Stromal cell of bone marrow (primary cell): Measurements from ENCODE around the gene MAPRE2.

Source experiments
- DNase-seq: peaks from one replicate; pipeline ENCODE4 v3.0.0-alpha.2; 2012; ENCODE audit warnings: low read depth

The MAPRE2 gene

GRCh38 chr18:35180455-35180854 is 139.2 kb downstream of the MAPRE2 start:
- DNase-seq, result no peak

- no peak for DNase-seq
Measured at GRCh38 chr18:35182151-35182550, 140.9 kb downstream of the MAPRE2 start.

GRCh38 chr18:35183886-35184285 is 142.7 kb downstream of the MAPRE2 start:
- no peak for DNase-seq

- DNase-seq, result no peak
Measured at GRCh38 chr18:35185771-35186170, 144.6 kb downstream of the MAPRE2 start.

GRCh38 chr18:35186291-35187034 is 145.2 kb downstream of the MAPRE2 start:
- no peak for DNase-seq

GRCh38 chr18:35189510-35189909 is 148.3 kb downstream of the MAPRE2 start:
- DNase-seq, result no peak

- DNase-seq, result no peak
Measured at GRCh38 chr18:35190948-35191697, 149.9 kb downstream of the MAPRE2 start.

- no peak for DNase-seq
Measured at GRCh38 chr18:35191698-35192025, 150.4 kb downstream of the MAPRE2 start.

GRCh38 chr18:35192415-35192814 is 151.2 kb downstream of the MAPRE2 start:
- no peak for DNase-seq
